ENCODE results near the gene PAX8. TPM values are rescaled to one million over a fixed set of nuclear protein-coding genes. Genes with fewer than 3 reads are reported as not detected.

The PAX8 gene
- total and polyA plus RNA-seq, 2 of the 13 experiments (the other 11 are each of a cell fraction or from before 2014, with no cell fraction given), result 1.5 to 8.8 TPM

DNA sequence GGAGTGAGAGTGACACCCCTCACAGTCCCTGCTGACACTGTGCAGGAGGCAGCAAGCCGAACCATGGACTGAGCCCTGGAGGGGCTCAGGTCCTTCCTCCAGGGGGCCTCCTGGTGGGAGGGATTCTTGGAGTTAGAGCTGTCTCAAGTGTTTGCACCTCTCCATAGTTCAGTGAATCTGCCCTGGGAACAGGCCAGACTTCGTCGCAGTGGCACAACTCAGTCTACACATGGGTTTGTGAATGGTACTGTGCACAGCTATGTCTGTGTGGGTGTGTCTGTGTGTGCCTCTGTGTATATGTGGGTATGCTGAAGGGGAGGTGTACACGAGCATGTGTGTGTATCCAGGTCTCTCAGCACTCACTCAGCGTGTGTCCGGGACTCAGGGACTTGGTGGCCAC is 36.4 kb downstream of the PAX8 start:
- TF ChIP-seq ZBTB3 (CRISPR knock-in tag; IDR thresholded peaks at IDR 0.05; ENCODE audit: borderline replicate concordance, low read depth), result no peak
- TF ChIP-seq, protein P1, sequence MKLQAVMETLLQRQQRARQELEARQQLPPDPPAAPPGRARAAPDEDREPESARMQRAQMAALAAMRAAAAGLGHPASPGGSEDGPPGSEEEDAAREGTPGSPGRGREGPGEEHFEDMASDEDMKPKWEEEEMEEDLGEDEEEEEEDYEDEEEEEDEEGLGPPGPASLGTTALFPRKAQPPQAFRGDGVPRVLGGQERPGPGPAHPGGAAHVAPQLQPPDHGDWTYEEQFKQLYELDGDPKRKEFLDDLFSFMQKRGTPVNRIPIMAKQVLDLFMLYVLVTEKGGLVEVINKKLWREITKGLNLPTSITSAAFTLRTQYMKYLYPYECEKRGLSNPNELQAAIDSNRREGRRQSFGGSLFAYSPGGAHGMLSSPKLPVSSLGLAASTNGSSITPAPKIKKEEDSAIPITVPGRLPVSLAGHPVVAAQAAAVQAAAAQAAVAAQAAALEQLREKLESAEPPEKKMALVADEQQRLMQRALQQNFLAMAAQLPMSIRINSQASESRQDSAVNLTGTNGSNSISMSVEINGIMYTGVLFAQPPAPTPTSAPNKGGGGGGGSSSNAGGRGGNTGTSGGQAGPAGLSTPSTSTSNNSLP (IDR thresholded peaks at IDR 0.05; ENCODE audit: low read depth, low read length), result no peak
- TF ChIP-seq, protein P2, sequence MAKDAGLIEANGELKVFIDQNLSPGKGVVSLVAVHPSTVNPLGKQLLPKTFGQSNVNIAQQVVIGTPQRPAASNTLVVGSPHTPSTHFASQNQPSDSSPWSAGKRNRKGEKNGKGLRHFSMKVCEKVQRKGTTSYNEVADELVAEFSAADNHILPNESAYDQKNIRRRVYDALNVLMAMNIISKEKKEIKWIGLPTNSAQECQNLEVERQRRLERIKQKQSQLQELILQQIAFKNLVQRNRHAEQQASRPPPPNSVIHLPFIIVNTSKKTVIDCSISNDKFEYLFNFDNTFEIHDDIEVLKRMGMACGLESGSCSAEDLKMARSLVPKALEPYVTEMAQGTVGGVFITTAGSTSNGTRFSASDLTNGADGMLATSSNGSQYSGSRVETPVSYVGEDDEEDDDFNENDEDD (CRISPR knock-in tag; IDR thresholded peaks at IDR 0.05; ENCODE audit: borderline replicate concordance), result no peak
- no peak for TF ChIP-seq KDM3A (CRISPR knock-in tag; IDR thresholded peaks at IDR 0.05; ENCODE audit: low read depth)
- no peak for TF ChIP-seq RELA (CRISPR knock-in tag; IDR thresholded peaks at IDR 0.05)
- TF ChIP-seq SIN3B (IDR thresholded peaks at IDR 0.05; ENCODE audit: low read length), result no peak
- TF ChIP-seq, protein P3, sequence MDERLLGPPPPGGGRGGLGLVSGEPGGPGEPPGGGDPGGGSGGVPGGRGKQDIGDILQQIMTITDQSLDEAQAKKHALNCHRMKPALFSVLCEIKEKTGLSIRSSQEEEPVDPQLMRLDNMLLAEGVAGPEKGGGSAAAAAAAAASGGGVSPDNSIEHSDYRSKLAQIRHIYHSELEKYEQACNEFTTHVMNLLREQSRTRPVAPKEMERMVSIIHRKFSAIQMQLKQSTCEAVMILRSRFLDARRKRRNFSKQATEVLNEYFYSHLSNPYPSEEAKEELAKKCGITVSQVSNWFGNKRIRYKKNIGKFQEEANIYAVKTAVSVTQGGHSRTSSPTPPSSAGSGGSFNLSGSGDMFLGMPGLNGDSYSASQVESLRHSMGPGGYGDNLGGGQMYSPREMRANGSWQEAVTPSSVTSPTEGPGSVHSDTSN (CRISPR knock-in tag; IDR thresholded peaks at IDR 0.05), result no peak
- TF ChIP-seq, protein P4, sequence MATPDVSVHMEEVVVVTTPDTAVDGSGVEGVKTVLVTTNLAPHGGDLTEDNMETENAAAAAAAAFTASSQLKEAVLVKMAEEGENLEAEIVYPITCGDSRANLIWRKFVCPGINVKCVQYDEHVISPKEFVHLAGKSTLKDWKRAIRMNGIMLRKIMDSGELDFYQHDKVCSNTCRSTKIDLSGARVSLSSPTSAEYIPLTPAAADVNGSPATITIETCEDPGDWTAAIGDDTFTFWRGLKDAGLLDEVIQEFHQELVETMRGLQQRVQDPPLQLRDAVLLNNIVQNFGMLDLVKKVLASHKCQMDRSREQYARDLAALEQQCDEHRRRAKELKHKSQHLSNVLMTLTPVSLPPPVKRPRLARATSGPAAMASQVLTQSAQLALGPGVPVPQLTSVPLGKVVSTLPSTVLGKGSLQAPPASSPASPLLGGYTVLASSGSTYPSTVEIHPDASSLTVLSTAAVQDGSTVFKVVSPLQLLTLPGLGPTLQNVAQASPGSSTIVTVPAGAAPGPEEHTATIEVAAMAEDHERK (CRISPR knock-in tag; IDR thresholded peaks at IDR 0.05; ENCODE audit: low read depth), result no peak
- TF ChIP-seq, protein P5, sequence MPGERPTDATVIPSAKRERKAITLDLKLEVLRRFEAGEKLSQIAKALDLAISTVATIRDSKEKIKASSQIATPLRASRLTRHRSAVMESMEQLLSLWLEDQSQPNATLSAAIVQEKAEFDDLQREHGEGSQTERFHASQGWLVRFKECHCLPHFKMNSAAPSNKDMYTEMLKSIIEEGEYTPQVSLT (CRISPR knock-in tag; IDR thresholded peaks at IDR 0.05; ENCODE audit: borderline replicate concordance, low read depth), result no peak
- TF ChIP-seq MBNL3 (CRISPR knock-in tag; conservative IDR thresholded peaks at IDR 0.05), result no peak

More for the DNA sequence above, 36.4 kb downstream of the PAX8 start:
- FAIRE-seq (no peak), ATAC-seq (no peak), DNase-seq (ENCODE audit: low spot score) (no peak)
- H3K4me3 ChIP-seq (replicated peaks in 1 of 3; ENCODE audit: insufficient read depth in 1 of 3, low read depth in 2 of 3, low read length in 3 of 3), result no peak overlapping the region
- BruUV-seq (replicated peaks), result no TSS peak
- peaks cover 72% of the 10 kb centered on the region for H3K4me1 ChIP-seq (ENCODE audit: insufficient read depth, low read length)
- H2AFZ ChIP-seq (ENCODE audit: low read length), result no peak overlapping the region
- H3K79me2 ChIP-seq (ENCODE audit: insufficient read depth, low read length), result no peaks in the 10 kb centered on the region
- intact Hi-C loops (cut with micrococcal nuclease; ENCODE audit: unreplicated experiment), result no loop called here
- H3K9ac ChIP-seq (ENCODE audit: insufficient read depth, low read depth, low read length), result no peak overlapping the region
- H3K9me3 ChIP-seq (ENCODE audit: low read length), result no peaks in the 10 kb centered on the region
- in situ Hi-C loops (cut with HindIII; ENCODE audit: extremely low pct_ligation_motif_present, low pct_unique_long_range_greater_than_20kb), result no loop called here
- no peak overlapping the region for H3K4me2 ChIP-seq (ENCODE audit: low read depth, low read length)
- ChIA-PET POLR2A (no interaction called here), CTCF (ENCODE audit: low intra/inter-chr PET ratio, low total read pairs) (no interaction called here)
- no peaks in the 10 kb centered on the region for H3K36me3 ChIP-seq (replicated peaks in 1 of 2; ENCODE audit: control insufficient read depth in 1 of 2, insufficient read depth in 2 of 2, low read length in 2 of 2)
- H4K20me1 ChIP-seq (ENCODE audit: insufficient read depth, low read length), result no peaks in the 10 kb centered on the region
- H3K27me3 ChIP-seq (ENCODE audit: control insufficient read depth in 1 of 2, insufficient read depth in 2 of 2, low read length in 2 of 2), result no peaks in the 10 kb centered on the region; a peak in 1 of 5 replicates
- WGBS (ENCODE audit: low lambda C conversion rate), result 88% methylated on average over 6 of the region's 6 CpGs
- no peak overlapping the region for H3K27ac ChIP-seq (ENCODE audit: extremely low read length, insufficient read depth, low read length)
